ENCODE results near the gene TOLLIP. TPM values are rescaled to one million over a fixed set of nuclear protein-coding genes. Genes with fewer than 3 reads are reported as not detected.
A peak's percentile ranks its signal among the peaks of the same experiment; 100 is the strongest.
"Not testable (repeated sequence)": the region's sequence is repeated elsewhere in the genome, so short reads cannot be mapped to it uniquely, and the experiment has no call there.

The TOLLIP gene
- polyA plus RNA-seq (2013): 14.3 TPM

DNA sequence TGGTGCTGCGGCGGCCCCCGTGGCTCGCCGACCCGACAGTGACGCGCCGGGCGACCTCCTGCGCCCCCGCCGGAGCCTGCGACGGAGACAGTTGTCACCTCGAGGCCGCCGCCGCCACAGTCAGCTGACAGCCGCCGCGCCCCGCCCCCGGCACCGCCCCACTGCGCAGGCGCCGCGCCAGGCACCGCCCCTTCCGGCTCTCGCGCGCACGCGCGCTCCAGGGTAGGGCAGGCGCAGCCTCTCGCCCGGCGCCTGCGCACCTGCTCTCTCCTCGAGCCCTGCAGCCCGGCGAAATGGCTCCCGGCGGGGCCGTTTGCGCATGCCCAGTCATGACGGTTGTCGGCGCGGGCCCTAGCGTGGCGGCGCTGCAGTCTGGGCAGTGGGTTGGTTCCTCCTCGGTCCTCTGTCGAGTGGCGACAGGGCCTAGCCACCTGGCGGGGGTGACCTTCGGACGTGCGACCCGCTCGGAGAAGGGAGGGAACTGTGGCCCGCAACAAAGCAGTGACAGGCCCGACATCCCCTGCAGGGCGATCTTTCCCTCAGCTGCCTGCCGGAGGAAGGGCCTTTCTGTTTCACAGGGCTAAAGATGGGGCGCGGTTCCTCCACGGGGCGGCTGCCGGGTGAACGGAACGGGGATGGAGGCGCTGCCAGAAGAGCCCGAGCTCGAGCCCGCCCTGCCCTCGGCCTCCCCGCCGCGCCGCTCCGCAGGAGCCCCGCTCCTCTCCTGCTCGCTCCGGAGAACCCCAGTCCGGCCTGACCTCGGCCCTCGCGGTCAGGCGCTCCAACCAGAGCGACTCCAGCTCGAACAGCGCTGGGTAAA lies at the start of gene TOLLIP:
Gene TOLLIP (minus strand): TSS at position 135 of the 820 bp plus-strand sequence. CDS start 134 bp downstream, at position 1.
- CTCF ChIA-PET: no interaction called here
- POLR2A ChIA-PET: interaction anchor here (0.9 to 1.4 kb wide), 5 partner anchors 9 to 85 kb away, joined by 3 to 4 read pairs (median 3); no protein-coding TSS in a partner anchor
- WGBS (ENCODE audit: insufficient coverage): 9% methylated on average over 88 of the region's 97 CpGs
- peaks cover 0 to 12% (median 4%) of the 10 kb centered on the region in 4 experiments for H3K36me3 ChIP-seq (ENCODE audit: control insufficient read depth in 4 of 4, insufficient read depth in 4 of 4, low read length in 3 of 4)
- H3K4me3 ChIP-seq (ENCODE audit: control insufficient read depth in 1 of 7, extremely low read depth in 1 of 7, insufficient read depth in 4 of 7, low read depth in 2 of 7, low read length in 6 of 7): peak within 1 kb of the TSS; percentile 51 to 81 (median 72)
- no peaks in the 10 kb centered on the region for H3K27me3 ChIP-seq (replicated peaks in 2 of 5; ENCODE audit: control insufficient read depth in 4 of 5, insufficient read depth in 5 of 5, low read length in 4 of 5)
- peaks cover 16 to 49% (median 47%) of the 10 kb centered on the region in 4 experiments for H3K4me1 ChIP-seq (ENCODE audit: control extremely low read depth in 1 of 4, control insufficient read depth in 4 of 4, insufficient read depth in 4 of 4, low read length in 3 of 4)
- peak; percentile 90 to 92 (median 91) for DNase-seq
- H3K9me3 ChIP-seq (ENCODE audit: control extremely low read depth in 1 of 5, control insufficient read depth in 4 of 5, insufficient read depth in 2 of 5, low read depth in 1 of 5, low read length in 4 of 5): peaks cover 0 to 12% (median 2%) of the 10 kb centered on the region in 5 experiments
- peak within 1 kb of the TSS in 1 of 2 experiments; percentile 74 for H3K27ac ChIP-seq (ENCODE audit: insufficient read depth in 1 of 2, low read depth in 1 of 2, low read length in 2 of 2, poor library complexity in 1 of 2, severe bottlenecking in 2 of 2)

DNA sequence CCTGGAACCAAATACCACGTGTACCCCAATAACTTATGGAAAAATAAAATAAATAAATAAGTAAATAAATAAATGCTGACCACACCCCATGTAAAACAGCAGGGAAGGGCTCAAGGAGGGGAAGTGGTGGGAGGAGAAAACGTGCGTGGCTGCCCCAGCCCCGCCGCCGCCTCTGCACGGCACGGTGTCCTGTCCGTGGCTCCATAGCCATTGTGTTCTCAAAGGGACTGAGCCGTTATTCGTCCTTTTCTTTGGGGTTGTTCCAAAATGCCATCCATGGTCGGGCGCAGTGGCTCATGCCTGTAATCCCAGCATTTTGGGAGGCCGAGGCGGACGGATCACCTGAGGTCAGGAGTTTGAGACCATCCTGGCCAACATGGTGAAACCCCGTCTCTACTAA lies 49.5 kb upstream of the TOLLIP start:
- H3K27me3 ChIP-seq (replicated peaks in 2 of 5; ENCODE audit: control insufficient read depth in 4 of 5, insufficient read depth in 5 of 5, low read length in 4 of 5); H3K4me1 ChIP-seq (ENCODE audit: control extremely low read depth in 1 of 4, control insufficient read depth in 4 of 4, insufficient read depth in 4 of 4, low read length in 3 of 4); H3K36me3 ChIP-seq (ENCODE audit: control insufficient read depth in 4 of 4, insufficient read depth in 4 of 4, low read length in 3 of 4); H3K27ac ChIP-seq (ENCODE audit: insufficient read depth in 1 of 2, low read depth in 1 of 2, low read length in 2 of 2, poor library complexity in 1 of 2, severe bottlenecking in 2 of 2); CTCF ChIA-PET; H3K4me3 ChIP-seq (ENCODE audit: control insufficient read depth in 1 of 7, extremely low read depth in 1 of 7, insufficient read depth in 4 of 7, low read depth in 2 of 7, low read length in 6 of 7); DNase-seq: not testable (repeated sequence)
- H3K9me3 ChIP-seq (ENCODE audit: control extremely low read depth in 1 of 5, control insufficient read depth in 4 of 5, insufficient read depth in 2 of 5, low read depth in 1 of 5, low read length in 4 of 5): peaks cover 0 to 13% (median 5%) of the 10 kb centered on the region in 5 experiments
- POLR2A ChIA-PET: interaction anchor here (0.6 kb wide), 1 partner anchor 340 kb away, joined by 3 read pairs; no protein-coding TSS in a partner anchor
- whole genome bisulfite sequencing (ENCODE audit: insufficient coverage): 97% methylated on average over 12 of the region's 17 CpGs

DNA sequence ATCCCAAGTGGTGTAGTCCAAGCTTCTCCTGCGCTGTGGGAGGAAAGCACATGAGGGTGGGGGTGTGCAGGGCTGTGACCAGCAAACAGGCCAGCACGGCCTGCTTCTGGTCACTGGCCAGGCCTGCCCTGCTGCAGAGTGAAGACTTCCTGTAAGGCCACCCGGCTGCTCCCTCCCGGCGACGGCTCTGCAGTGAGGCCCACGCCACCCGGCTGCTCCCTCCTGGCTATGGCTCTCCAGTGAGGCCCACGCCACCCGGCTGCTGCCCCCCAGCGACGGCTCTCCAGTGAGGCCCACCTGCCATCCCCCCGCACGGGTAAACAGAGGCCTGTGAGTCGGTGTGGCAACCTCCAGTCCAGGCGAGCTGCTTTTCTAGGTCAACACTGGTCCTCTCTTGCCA lies 48.9 kb upstream of the TOLLIP start:
- ChIA-PET POLR2A (interaction anchor here (0.6 kb wide), 1 partner anchor 340 kb away, joined by 3 read pairs; no protein-coding TSS in a partner anchor), CTCF (no interaction called here)
- no peak for DNase-seq
- H3K4me1 ChIP-seq (ENCODE audit: control extremely low read depth in 1 of 4, control insufficient read depth in 4 of 4, insufficient read depth in 4 of 4, low read length in 3 of 4): no peaks in the 10 kb centered on the region
- no peak overlapping the region for H3K4me3 ChIP-seq (ENCODE audit: control insufficient read depth in 1 of 7, extremely low read depth in 1 of 7, insufficient read depth in 4 of 7, low read depth in 2 of 7, low read length in 6 of 7)
- H3K27ac ChIP-seq (ENCODE audit: insufficient read depth in 1 of 2, low read depth in 1 of 2, low read length in 2 of 2, poor library complexity in 1 of 2, severe bottlenecking in 2 of 2): no peak overlapping the region
- peaks cover 0 to 7% (median 0%) of the 10 kb centered on the region in 5 experiments for H3K9me3 ChIP-seq (ENCODE audit: control extremely low read depth in 1 of 5, control insufficient read depth in 4 of 5, insufficient read depth in 2 of 5, low read depth in 1 of 5, low read length in 4 of 5)
- WGBS (ENCODE audit: insufficient coverage): 73% methylated on average over 15 of the region's 16 CpGs
- no peaks in the 10 kb centered on the region for H3K36me3 ChIP-seq (ENCODE audit: control insufficient read depth in 4 of 4, insufficient read depth in 4 of 4, low read length in 3 of 4)
- H3K27me3 ChIP-seq (replicated peaks in 2 of 5; ENCODE audit: control insufficient read depth in 4 of 5, insufficient read depth in 5 of 5, low read length in 4 of 5): peaks cover 0 to 7% (median 3%) of the 10 kb centered on the region in 5 experiments

DNA sequence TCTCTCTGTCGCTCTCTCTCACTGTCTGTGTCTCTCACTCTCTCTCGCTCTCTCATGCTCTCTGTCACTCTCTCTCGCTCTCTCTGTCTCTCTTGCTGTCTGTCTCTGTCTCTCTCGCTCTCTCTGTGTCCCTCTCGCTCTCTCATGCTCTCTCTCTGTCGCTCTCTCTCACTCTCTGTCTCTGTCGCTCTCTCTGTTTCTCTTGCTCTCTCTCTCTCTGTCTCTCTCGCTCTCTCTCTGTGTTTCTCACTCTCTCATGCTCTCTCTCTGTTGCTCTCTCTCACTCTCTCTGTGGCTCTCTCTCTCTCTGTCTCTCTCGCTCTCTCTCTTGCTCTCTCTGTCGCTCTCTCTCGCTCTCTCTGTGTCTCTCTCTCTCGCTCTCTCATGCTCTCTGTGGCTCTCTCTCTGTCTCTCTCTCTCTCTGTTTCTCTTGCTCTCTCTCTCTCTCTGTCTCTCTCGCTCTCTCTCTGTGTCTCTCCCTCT lies 47.1 kb upstream of the TOLLIP start:
- H3K36me3 ChIP-seq (ENCODE audit: control insufficient read depth in 4 of 4, insufficient read depth in 4 of 4, low read length in 3 of 4): no peaks in the 10 kb centered on the region
- DNase-seq: no peak
- no peaks in the 10 kb centered on the region for H3K4me1 ChIP-seq (ENCODE audit: control extremely low read depth in 1 of 4, control insufficient read depth in 4 of 4, insufficient read depth in 4 of 4, low read length in 3 of 4)
- whole genome bisulfite sequencing (ENCODE audit: insufficient coverage): 93% methylated on average over 12 of the region's 13 CpGs
- ChIA-PET CTCF (no interaction called here), POLR2A (no interaction called here)
- H3K4me3 ChIP-seq (ENCODE audit: control insufficient read depth in 1 of 7, extremely low read depth in 1 of 7, insufficient read depth in 4 of 7, low read depth in 2 of 7, low read length in 6 of 7): no peak overlapping the region
- H3K27ac ChIP-seq (ENCODE audit: insufficient read depth in 1 of 2, low read depth in 1 of 2, low read length in 2 of 2, poor library complexity in 1 of 2, severe bottlenecking in 2 of 2): no peak overlapping the region
- H3K9me3 ChIP-seq (ENCODE audit: control extremely low read depth in 1 of 5, control insufficient read depth in 4 of 5, insufficient read depth in 2 of 5, low read depth in 1 of 5, low read length in 4 of 5): no peaks in the 10 kb centered on the region
- peaks cover 0 to 7% (median 3%) of the 10 kb centered on the region in 5 experiments for H3K27me3 ChIP-seq (replicated peaks in 2 of 5; ENCODE audit: control insufficient read depth in 4 of 5, insufficient read depth in 5 of 5, low read length in 4 of 5)

DNA sequence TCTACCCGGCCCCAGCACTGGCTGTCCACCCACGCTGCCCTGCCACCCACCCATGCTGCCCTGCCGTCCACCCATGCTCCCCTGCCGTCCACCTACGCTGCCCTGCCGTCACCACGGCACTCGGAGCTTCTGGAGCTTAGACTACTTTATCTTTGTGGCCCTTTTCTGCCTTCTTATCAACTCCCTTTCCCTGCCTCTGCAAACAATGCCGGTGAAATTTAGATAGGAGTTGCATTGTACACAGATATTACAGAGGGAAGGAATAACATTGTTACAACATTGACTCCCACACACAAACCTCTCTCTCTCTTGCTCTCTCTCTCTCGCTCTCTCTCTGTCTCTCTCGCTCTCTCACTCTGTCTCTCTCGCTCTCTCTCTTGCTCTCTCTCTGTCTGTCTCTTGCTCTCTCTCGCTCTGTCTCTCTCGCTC lies 46.6 kb upstream of the TOLLIP start:
- POLR2A ChIA-PET: no interaction called here
- no peak for DNase-seq
- H3K27ac ChIP-seq (ENCODE audit: insufficient read depth in 1 of 2, low read depth in 1 of 2, low read length in 2 of 2, poor library complexity in 1 of 2, severe bottlenecking in 2 of 2): no peak overlapping the region
- no peaks in the 10 kb centered on the region for H3K36me3 ChIP-seq (ENCODE audit: control insufficient read depth in 4 of 4, insufficient read depth in 4 of 4, low read length in 3 of 4)
- no peaks in the 10 kb centered on the region for H3K9me3 ChIP-seq (ENCODE audit: control extremely low read depth in 1 of 5, control insufficient read depth in 4 of 5, insufficient read depth in 2 of 5, low read depth in 1 of 5, low read length in 4 of 5)
- H3K27me3 ChIP-seq (replicated peaks in 2 of 5; ENCODE audit: control insufficient read depth in 4 of 5, insufficient read depth in 5 of 5, low read length in 4 of 5): peaks cover 0 to 7% (median 3%) of the 10 kb centered on the region in 5 experiments
- no peak overlapping the region for H3K4me3 ChIP-seq (ENCODE audit: control insufficient read depth in 1 of 7, extremely low read depth in 1 of 7, insufficient read depth in 4 of 7, low read depth in 2 of 7, low read length in 6 of 7)
- WGBS (ENCODE audit: insufficient coverage): 63% methylated on average over 13 of the region's 14 CpGs
- H3K4me1 ChIP-seq (ENCODE audit: control extremely low read depth in 1 of 4, control insufficient read depth in 4 of 4, insufficient read depth in 4 of 4, low read length in 3 of 4): no peaks in the 10 kb centered on the region
- CTCF ChIA-PET: no interaction called here

DNA sequence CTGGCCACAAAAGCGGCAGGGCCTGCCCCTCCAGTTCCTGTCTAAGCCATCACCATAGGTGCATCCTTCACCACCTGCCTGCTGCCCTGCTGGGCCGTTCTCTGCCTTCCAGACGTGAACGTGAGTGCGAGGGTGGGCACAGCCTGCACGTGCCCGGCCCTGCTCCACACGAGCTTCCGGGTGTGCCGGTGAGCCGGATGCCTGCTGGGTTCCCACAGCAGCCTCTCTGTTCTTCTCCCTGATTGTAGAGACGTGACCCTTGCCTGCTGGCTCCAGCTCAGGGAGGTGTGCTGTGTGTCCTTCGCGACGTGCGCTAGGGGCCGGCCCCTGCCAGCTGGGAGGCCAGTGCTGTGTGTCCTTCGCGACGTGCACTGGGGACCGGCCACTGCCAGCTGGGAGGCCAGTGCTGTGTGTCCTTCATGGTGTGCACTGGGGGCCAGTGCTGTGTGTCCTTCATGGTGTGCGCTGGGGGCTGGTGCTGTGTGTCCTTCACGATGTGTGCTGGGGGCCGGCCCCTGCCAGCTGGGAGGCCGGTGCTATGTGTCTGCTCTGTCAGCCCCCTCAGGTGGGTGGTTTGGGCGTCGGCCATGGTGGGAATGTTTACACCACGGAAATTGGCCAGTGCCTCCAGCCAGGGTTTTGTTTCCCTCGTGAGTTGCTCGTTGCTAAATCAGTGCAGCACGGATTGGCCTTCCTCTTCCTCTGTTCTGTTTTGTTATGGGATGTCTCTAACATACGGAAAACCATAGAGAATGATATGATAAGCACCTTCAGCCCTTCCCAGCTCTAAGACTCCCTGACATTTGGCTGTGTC lies 44.9 kb upstream of the TOLLIP start:
- POLR2A ChIA-PET: no interaction called here
- no peaks in the 10 kb centered on the region for H3K9me3 ChIP-seq (ENCODE audit: control extremely low read depth in 1 of 5, control insufficient read depth in 4 of 5, insufficient read depth in 2 of 5, low read depth in 1 of 5, low read length in 4 of 5)
- WGBS (ENCODE audit: insufficient coverage): 91% methylated on average over 29 of the region's 32 CpGs
- H3K27me3 ChIP-seq (replicated peaks in 2 of 5; ENCODE audit: control insufficient read depth in 4 of 5, insufficient read depth in 5 of 5, low read length in 4 of 5): peaks cover 0 to 12% (median 3%) of the 10 kb centered on the region in 5 experiments
- DNase-seq: no peak
- H3K36me3 ChIP-seq (ENCODE audit: control insufficient read depth in 4 of 4, insufficient read depth in 4 of 4, low read length in 3 of 4): no peaks in the 10 kb centered on the region
- no peak overlapping the region for H3K4me3 ChIP-seq (ENCODE audit: control insufficient read depth in 1 of 7, extremely low read depth in 1 of 7, insufficient read depth in 4 of 7, low read depth in 2 of 7, low read length in 6 of 7)
- CTCF ChIA-PET: no interaction called here
- no peaks in the 10 kb centered on the region for H3K4me1 ChIP-seq (ENCODE audit: control extremely low read depth in 1 of 4, control insufficient read depth in 4 of 4, insufficient read depth in 4 of 4, low read length in 3 of 4)
- H3K27ac ChIP-seq (ENCODE audit: insufficient read depth in 1 of 2, low read depth in 1 of 2, low read length in 2 of 2, poor library complexity in 1 of 2, severe bottlenecking in 2 of 2): no peak overlapping the region
